BLaER1 (cell line): ENCODE data around the gene EEF1AKMT1.
"Not testable (repeated sequence)": the region's sequence is repeated elsewhere in the genome, so short reads cannot be mapped to it uniquely, and the experiment has no call there.

Experiments used
- H3K27ac ChIP-seq: shearing (Covaris generic); formaldehyde crosslinking; 2 replicates; pipeline ENCODE4 v1.8.1; 2022
- H3K27me3 ChIP-seq: shearing (Covaris generic); formaldehyde crosslinking; 2 replicates; pipeline ENCODE4 v1.8.1; 2022
- H3K36me3 ChIP-seq: shearing (Covaris generic); formaldehyde crosslinking; 2 replicates; pipeline ENCODE4 v1.8.1; 2022
- H3K4me1 ChIP-seq: shearing (Covaris generic); formaldehyde crosslinking; 2 replicates; pipeline ENCODE4 v1.8.1; 2022
- H3K4me2 ChIP-seq: shearing (Covaris generic); formaldehyde crosslinking; 2 replicates; pipeline ENCODE4 v1.8.1; 2022
- H3K4me3 ChIP-seq: shearing (Covaris generic); formaldehyde crosslinking; 2 replicates; pipeline ENCODE4 v1.8.1; 2022
- H3K9ac ChIP-seq: shearing (Covaris generic); formaldehyde crosslinking; 2 replicates; pipeline ENCODE4 v1.8.1; 2022
- H3K9me3 ChIP-seq: shearing (Covaris generic); formaldehyde crosslinking; 2 replicates; pipeline ENCODE4 v1.8.1; 2022
- H4K20me1 ChIP-seq: shearing (Covaris generic); formaldehyde crosslinking; 2 replicates; pipeline ENCODE4 v1.8.1; 2022
- Cebpa-rat ChIP-seq: shearing (Covaris generic); IDR thresholded peaks from 2 replicates; pipeline ENCODE4 v1.8.1; 2022

The EEF1AKMT1 gene

DNA sequence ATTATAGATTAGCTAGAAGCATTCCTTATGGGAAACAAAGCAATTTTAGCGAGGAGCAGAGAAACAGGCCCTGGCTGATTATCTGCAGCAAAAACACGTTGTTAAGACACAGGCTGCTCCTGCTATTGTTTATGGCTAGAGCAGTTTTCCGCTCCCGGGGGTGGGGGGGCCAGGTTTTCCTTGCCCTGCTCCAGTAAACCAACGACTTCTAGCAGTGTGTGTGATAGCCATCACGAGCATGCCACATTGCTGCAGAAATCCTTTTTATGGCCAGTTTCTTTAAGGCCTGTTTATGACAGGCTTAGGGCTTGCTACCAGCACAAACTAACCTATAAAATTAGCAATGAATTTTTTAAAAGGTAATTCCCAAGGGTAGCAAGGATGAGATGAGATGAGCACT is 88.7 kb downstream of the EEF1AKMT1 start:
- Histone ChIP-seq H4K20me1 (no peaks in the 10 kb centered on the region), H3K36me3 (no peaks in the 10 kb centered on the region), H3K4me2 (no peak overlapping the region), H3K27me3 (no peaks in the 10 kb centered on the region), H3K4me1 (no peaks in the 10 kb centered on the region), H3K4me3 (no peak overlapping the region), H3K27ac (no peak overlapping the region), H3K9me3 (no peaks in the 10 kb centered on the region), H3K9ac (no peak overlapping the region)
- no peak for TF ChIP-seq Cebpa-rat

GRCh38 chr13:20684546-20684945 is 89.2 kb downstream of the EEF1AKMT1 start:
- TF ChIP-seq Cebpa-rat = no peak
- no peaks in the 10 kb centered on the region for H3K4me1 ChIP-seq
- no peaks in the 10 kb centered on the region for H3K36me3 ChIP-seq
- H3K9me3 ChIP-seq = no peaks in the 10 kb centered on the region
- no peak overlapping the region for H3K27ac ChIP-seq
- no peak overlapping the region for H3K9ac ChIP-seq
- no peak overlapping the region for H3K4me3 ChIP-seq
- no peak overlapping the region for H3K4me2 ChIP-seq
- H3K27me3 ChIP-seq = no peaks in the 10 kb centered on the region
- no peaks in the 10 kb centered on the region for H4K20me1 ChIP-seq

GRCh38 chr13:20684041-20684440 is 89.7 kb downstream of the EEF1AKMT1 start:
- H3K9ac ChIP-seq = no peak overlapping the region
- no peaks in the 10 kb centered on the region for H3K9me3 ChIP-seq
- no peaks in the 10 kb centered on the region for H4K20me1 ChIP-seq
- no peak for TF ChIP-seq Cebpa-rat
- no peak overlapping the region for H3K4me2 ChIP-seq
- no peaks in the 10 kb centered on the region for H3K27me3 ChIP-seq
- no peaks in the 10 kb centered on the region for H3K36me3 ChIP-seq
- H3K27ac ChIP-seq = no peak overlapping the region
- H3K4me1 ChIP-seq = no peaks in the 10 kb centered on the region
- H3K4me3 ChIP-seq = no peak overlapping the region

GRCh38 chr13:20682061-20682460 is 91.7 kb downstream of the EEF1AKMT1 start:
- Histone ChIP-seq H3K4me1 (no peaks in the 10 kb centered on the region), H3K4me3 (no peak overlapping the region), H3K4me2 (no peak overlapping the region), H3K9me3 (no peaks in the 10 kb centered on the region), H3K36me3 (no peaks in the 10 kb centered on the region), H3K27me3 (no peaks in the 10 kb centered on the region), H3K27ac (no peak overlapping the region), H4K20me1 (no peaks in the 10 kb centered on the region), H3K9ac (no peak overlapping the region)
- no peak for TF ChIP-seq Cebpa-rat

DNA sequence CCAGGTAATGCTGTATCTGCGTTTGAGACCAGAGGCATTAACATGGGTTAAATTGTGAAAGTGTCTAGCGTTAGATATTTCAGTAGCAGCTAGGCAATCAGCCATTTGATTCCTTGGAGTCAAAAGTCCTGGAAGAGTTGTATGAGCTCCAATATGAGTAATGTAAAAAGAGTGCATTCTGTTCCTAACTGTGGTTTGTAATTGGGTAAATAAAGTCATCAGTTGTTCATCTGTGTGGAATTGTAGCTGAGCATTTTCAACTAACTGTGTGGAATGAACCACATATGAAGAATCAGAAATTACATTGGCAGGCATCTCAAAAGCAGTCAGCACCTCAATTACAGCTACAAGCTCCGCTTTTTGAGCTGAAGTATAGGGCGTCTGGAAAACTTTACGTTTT is 92.3 kb downstream of the EEF1AKMT1 start:
- H3K27me3 ChIP-seq, H3K9me3 ChIP-seq, H4K20me1 ChIP-seq, H3K36me3 ChIP-seq, H3K27ac ChIP-seq, H3K4me3 ChIP-seq, H3K9ac ChIP-seq, H3K4me2 ChIP-seq, H3K4me1 ChIP-seq: not testable (repeated sequence)

GRCh38 chr13:20680416-20681080 is 93.2 kb downstream of the EEF1AKMT1 start:
- Histone ChIP-seq H3K4me3 (no peak overlapping the region), H3K27me3 (no peaks in the 10 kb centered on the region), H3K9me3 (no peaks in the 10 kb centered on the region), H3K4me2 (no peak overlapping the region), H4K20me1 (no peaks in the 10 kb centered on the region), H3K9ac (no peak overlapping the region), H3K27ac (no peak overlapping the region), H3K4me1 (no peaks in the 10 kb centered on the region), H3K36me3 (no peaks in the 10 kb centered on the region)
- no peak for TF ChIP-seq Cebpa-rat

- Histone ChIP-seq H3K36me3 (no peaks in the 10 kb centered on the region), H4K20me1 (no peaks in the 10 kb centered on the region), H3K9me3 (no peaks in the 10 kb centered on the region), H3K9ac (no peak overlapping the region), H3K27me3 (no peaks in the 10 kb centered on the region), H3K4me2 (no peak overlapping the region), H3K4me1 (no peaks in the 10 kb centered on the region), H3K4me3 (no peak overlapping the region), H3K27ac (no peak overlapping the region)
- TF ChIP-seq Cebpa-rat = no peak
Measured at GRCh38 chr13:20679879-20680278, 93.9 kb downstream of the EEF1AKMT1 start.
